ENCODE data around the gene GNAT2.

DNA sequence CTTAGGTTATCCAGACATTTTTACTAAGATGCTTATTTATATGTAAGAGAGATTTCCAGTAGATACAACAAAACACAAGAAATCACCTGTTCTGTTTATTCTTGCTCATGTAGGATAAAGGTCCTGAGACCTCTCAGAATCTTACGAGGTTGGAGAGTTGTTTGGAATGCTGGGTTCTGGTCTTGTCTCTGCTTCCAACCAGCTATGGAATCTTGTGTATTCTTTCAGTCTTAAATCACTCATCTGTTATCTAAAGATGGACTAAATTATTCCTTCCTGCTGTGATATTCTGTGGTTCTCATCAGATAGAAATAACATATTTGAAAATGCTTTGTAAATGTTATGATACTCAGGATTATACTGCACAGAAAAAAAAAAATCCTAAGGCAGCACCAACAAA, 21.3 kb downstream of the GNAT2 start:
- no peak for TF ChIP-seq POLR2A (IDR thresholded peaks at IDR 0.05; ENCODE audit: low read depth, low read length)
- no peak for TF ChIP-seq POLR2AphosphoS5 (IDR thresholded peaks at IDR 0.05; ENCODE audit: low read depth, low read length)
